GM19023 (cell line): Measurements from ENCODE around the gene GJB4.
"Not testable (repeated sequence)": the region's sequence is repeated elsewhere in the genome, so short reads cannot be mapped to it uniquely, and the experiment has no call there.

ENCODE experiments used
- ATAC-seq: cut with Tn5 transposase; IDR thresholded peaks from one replicate; pipeline ENCODE4 v1.9.1; 2021; ENCODE audit warnings: mild to moderate bottlenecking, moderate library complexity; ENCODE audit not compliant: unreplicated experiment

Gene GJB4

DNA sequence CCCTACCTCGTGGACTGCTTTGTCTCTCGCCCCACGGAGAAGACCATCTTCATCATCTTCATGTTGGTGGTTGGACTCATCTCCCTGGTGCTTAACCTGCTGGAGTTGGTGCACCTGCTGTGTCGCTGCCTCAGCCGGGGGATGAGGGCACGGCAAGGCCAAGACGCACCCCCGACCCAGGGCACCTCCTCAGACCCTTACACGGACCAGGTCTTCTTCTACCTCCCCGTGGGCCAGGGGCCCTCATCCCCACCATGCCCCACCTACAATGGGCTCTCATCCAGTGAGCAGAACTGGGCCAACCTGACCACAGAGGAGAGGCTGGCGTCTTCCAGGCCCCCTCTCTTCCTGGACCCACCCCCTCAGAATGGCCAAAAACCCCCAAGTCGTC, 35.2 kb downstream of the GJB4 start:
- ATAC-seq: no peak

DNA sequence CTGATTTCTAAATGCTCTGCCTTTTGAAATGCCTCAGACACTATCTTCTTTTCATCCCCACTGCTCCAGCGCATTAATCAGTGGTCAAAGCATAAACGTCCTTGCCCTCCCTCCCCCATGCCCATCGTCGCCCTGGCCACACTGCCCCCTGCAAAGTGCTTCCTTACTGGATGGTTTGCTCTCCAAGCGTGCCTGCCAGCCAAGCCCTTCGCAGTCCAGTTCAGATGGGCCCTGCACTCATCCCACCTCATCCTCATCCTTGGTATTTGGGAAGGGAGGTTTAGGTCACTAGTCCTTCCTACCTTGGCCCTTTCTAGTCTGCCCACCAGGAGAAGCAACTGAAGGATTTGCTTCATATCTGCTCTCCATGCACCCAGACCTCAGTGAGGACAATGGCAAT, 36.4 kb downstream of the GJB4 start:
- no peak for ATAC-seq

DNA sequence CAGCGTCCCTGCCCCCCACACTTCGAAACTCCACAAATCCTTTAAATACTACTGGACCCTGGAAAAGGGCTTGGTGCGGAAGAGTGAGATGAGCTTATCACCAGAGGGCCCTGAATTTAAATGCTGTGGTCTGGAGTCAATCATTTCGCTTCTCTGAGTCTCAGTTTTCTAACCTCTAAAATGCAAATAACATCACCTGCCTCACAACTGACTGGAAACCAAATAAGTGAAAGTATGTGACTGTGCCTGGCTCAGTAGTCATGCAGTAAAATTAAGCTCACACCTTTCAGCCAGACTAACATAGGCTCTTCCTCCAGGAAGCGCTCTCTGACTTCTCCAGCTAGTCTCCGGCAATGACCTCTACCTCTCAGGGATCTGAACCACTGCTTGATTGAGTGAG, 37.5 kb downstream of the GJB4 start:
- no peak for ATAC-seq

DNA sequence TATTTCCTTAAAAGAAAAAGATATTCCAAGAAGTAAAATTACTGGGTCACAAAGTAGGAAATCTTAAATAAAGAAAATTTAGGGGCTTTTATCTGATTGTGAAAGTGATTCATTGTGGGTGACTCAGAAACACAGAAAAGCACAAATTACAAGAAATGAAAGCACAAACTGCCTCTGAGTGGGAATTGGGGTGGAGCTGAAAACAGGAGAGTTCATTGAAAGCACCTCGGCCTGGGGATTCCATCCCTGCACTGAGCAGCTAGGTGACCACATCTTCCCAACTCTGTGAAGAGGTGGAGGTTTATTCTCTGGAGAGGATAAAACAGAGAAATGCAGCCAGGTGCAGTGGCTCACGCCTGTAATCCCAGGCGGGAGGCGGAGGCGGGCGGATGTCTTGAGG, 40.7 kb downstream of the GJB4 start:
- no peak for ATAC-seq

DNA sequence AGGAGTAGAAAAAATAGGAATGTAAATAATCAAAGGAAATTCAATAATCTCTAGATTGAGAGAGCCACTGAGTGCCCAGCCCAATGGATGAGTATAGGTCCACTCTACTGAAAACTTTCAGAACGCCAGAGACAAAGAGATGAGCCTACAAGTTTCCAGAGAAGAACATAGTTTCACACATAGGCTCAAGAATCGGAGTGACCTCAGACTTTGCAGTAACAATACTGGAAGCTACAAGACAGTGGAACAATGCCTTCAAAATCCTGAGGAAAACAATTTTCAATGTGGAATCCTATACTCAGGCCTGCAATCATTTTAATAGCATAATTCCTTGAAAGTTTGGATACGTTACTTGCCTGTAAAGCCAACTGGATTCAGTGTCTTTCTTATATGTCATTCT, 44.2 kb downstream of the GJB4 start:
- no peak for ATAC-seq

DNA sequence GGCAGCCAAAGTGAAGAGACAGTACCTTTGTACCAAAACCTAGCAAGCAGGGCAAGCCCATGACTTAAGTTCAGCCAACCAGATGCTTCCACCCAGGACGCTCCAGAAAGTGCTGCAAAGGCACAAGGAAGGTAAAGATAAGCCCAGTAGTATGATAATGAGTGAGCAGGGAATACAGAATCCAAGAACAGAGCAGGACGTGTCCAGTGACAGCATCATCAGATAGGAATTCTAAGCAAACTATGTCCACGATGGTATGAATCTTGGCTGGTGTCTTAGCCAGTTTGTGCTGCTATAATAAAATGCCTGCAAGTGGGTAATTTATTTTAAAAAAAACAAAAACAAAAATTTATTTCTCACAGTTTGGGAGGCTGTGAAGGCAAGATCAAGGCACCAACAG, 46.9 kb downstream of the GJB4 start:
- ATAC-seq: no peak

DNA sequence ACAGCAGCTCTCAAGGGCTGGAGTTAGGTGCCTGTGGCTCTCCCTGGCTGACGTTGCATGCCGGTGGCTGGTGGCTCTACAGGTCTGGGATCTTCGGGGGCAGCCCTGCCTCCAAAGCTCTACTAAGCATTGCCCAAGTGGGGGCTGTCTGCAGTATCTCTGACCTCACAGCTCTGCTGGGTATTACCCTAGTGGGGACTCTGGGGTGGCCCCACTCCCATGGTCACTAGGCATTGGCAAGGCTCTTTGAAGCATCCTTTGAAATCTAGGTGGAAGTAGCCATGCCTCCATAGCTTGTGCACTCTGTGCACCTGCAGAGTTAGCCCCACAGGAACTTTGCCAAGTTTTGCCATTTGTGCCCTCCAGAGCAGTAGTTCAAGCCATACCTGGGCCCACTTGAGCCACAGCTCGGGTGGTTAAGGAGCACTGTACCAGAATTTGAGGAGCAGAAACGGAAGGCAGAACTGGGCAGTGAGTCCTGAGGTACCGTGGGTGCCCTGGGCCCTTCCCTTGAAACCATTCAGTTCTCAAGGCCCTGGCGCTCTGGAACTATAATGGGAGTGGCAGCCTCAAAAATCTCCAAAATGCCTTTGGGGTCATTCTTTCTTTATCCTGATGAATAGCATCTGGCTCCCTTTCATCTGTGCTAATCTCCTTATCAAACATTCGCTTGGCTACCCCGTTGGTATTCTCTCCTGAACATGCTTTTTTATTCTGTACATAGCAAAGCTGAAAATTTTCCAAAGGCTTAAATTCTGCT, 48.7 kb downstream of the GJB4 start:
- no peak for ATAC-seq

DNA sequence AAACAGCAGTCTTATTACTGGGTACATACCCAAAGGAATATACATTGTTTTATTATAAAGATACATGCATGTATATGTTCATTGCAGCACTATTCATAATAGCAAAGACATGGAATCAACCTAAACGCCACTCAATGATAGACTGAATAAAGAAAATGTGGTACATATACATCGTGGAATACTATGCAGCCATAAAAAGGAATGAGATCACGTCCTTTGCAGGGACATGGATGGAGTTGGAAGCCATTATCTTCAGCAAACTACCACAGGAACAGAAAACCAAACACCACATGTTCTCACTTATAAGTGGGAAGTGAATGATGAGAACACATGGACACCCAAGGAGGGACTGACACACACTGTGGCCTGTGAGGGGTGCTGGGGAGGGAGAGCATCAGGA, 51.2 kb downstream of the GJB4 start:
- not testable (repeated sequence) for ATAC-seq
